Erythroblast (primary cell): ENCODE data around the gene RRM2.
A peak's percentile ranks its signal among the peaks of the same experiment; 100 is the strongest.
"Not testable (repeated sequence)": the region's sequence is repeated elsewhere in the genome, so short reads cannot be mapped to it uniquely, and the experiment has no call there.

Source experiments
- DNase-seq, 2 experiments: peaks; one replicate each; lab custom pipeline; 2025; lab: John Stamatoyannopoulos, UW
- GATA1 ChIP-seq: IDR thresholded peaks from 2 replicates; pipeline ENCODE4 v1.6.1; 2011; ENCODE audit warnings: low read depth, mild to moderate bottlenecking, control low read depth, low read length, moderate library complexity
- POLR2A ChIP-seq: IDR thresholded peaks from 2 replicates; pipeline ENCODE4 v1.6.1; 2011; ENCODE audit warnings: mild to moderate bottlenecking, low read length

Gene RRM2

GRCh38 chr2:10083692-10084211, 38.8 kb upstream of the RRM2 start:
- TF ChIP-seq POLR2A (no peak), GATA1 (no peak)
- DNase-seq: no peak

DNA sequence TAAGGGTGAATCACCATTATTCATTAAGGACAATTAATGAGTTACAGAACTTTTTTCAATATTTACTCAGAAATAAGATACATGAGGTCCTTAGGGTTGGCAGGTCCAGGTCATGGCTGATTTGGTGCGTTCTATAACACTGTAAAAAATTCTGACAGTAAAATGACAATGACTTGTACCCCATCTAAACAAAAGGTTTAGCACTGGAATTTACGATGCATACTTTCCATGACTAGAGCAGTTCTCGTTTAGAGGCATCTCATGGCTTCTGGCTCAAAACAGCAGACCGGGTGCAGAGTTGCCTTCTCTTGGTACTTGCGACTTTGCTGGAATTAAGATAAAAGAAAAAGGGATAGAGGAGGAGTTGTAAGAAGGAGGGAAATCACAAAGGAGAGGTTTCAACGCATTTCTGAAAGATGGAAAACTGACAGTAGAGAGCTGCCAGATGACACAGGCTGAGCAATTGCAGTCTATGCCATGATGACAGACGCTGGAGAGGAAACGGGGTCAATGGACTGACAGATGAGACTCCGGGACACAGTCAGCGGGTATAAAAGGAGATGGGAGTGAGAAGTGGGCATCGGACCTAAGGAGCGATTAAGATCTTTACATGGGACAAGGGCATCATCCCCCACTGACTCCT, 38.2 kb upstream of the RRM2 start:
- TF ChIP-seq GATA1 (no peak), POLR2A (no peak)
- DNase-seq: no peak

DNA sequence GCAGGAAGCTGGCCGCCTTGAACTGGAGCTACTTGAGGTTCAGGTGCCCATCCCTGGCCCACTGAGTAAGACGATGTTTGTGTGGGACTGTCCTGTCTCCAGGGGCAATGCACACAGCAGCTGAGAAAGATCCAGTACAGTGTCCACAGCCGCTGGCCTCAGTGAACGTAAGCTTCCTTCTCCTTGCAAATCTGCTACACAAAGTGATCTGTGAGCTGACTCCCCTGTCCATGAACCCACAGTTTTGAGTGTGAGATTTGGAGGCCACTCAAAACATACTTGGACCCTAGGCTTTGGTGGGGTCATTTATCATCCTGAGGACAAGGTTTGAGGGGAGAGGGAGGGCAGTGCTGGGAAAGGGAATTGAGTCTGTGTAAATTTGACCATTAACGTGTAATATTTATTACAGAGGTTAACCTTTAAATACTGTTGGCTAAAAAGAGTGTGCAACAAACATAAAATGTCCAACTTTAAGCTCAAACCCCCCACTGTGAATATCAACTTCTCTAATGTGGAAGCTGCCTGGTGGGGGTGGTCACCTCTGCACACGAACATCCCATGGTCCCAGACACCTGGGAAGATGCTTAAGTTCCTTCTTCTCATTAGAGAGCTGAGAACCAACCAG, 37.4 kb upstream of the RRM2 start:
- no peak for DNase-seq
- TF ChIP-seq POLR2A (no peak), GATA1 (no peak)

DNA sequence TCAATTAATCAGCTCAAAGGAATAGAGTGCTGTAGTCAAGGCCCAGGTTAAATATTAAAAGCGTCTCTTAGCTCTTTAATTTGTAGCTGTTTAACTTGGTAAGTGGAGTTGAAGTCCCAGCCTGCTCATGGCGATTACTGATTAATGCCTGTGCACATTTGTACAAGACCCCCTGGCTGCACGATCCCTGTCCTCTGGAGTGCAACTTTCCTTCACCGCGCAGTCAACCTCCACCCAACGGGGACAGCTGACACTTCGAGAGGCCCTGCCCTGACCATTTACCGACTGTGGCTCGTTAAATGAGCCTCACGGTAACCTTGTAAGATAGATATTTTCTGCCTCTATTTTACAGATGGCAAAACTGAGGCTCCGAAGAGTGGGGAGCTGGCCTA, 36.9 kb upstream of the RRM2 start:
- DNase-seq: no peak
- TF ChIP-seq GATA1 (no peak), POLR2A (no peak)

GRCh38 chr2:10086950-10087349, 35.6 kb upstream of the RRM2 start:
- no peak for TF ChIP-seq GATA1
- no peak for TF ChIP-seq POLR2A
- DNase-seq: no peak

DNA sequence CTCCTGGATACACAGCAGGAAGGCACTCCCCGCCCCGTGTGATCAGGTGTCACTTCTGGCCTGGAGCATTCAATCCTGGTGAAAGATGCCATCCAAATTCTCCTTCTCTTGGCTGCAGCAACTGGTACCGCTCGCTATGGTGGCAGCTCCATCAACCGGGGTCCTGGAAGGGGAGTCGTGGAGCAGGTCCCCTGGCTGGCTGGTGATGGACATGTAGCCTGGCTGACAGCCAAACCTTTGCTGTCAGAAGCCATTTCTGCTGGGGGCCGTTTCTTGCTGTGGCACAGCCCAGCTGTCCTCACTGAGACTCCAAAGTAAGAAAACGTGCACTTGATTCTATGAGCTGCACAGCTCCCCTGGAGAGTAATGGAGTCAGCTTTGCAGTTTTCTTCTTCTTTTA, 35.2 kb upstream of the RRM2 start:
- TF ChIP-seq GATA1: no peak
- no peak for TF ChIP-seq POLR2A
- DNase-seq: no peak

- TF ChIP-seq POLR2A: no peak
- TF ChIP-seq GATA1: no peak
- DNase-seq: no peak
Observed at GRCh38 chr2:10089565-10090190, 32.9 kb upstream of the RRM2 start.

GRCh38 chr2:10091182-10091888, 31.2 kb upstream of the RRM2 start:
- DNase-seq: no peak

DNA sequence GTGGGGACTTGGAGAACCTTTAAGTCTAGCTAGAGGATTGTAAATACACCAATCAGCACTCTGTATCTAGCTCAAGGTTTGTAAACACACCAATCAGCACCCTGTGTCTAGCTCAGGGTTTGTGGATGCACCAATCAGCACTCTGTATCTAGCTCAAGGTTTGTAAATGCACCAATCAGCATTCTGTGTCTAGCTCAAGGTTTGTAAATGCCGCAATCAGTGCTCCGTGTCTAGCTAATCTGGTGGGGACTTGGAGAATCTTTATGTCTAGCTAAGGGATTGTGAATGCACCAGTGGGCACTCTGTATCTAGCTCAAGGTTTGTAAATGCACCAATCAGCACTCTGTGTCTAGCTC, 30.7 kb upstream of the RRM2 start:
- not testable (repeated sequence) for DNase-seq

More at GRCh38 chr2:10091182-10091888, 31.2 kb upstream of the RRM2 start:
- no peak for TF ChIP-seq GATA1
- TF ChIP-seq POLR2A: no peak

DNA sequence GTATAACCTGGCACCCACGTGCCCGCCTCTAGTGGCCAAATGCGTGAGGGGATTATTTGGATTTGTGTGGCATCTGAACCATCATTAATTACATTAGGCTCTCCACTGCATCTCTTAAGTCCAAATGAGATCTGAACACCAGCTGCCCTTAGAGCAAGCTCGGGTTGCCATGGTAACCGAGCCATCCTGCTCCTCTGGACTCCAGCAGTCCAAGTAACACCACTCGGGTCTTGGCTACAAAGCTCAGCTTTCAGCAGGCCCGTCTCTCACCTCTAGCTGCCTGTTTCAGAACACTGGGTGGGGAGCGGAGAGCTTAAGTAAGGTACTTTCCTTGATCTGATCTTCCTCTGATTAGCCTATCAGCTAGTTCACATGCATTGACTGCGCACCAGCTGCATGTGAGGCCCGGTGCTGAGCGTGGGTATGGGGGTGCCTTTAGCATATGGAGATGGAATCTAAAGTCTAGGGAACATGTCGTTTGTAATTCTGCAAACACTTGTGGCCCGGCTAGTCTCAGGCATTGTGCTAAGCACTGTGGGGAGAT, 28.2 kb upstream of the RRM2 start:
- DNase-seq: no peak

GRCh38 chr2:10095175-10095574, 27.4 kb upstream of the RRM2 start:
- TF ChIP-seq GATA1 (no peak), POLR2A (no peak)
- no peak for DNase-seq

More for the DNA sequence above, 28.2 kb upstream of the RRM2 start:
- TF ChIP-seq POLR2A (no peak), GATA1 (no peak)

- no peak for DNase-seq
- TF ChIP-seq POLR2A: no peak
- TF ChIP-seq GATA1: no peak
Observed at GRCh38 chr2:10096641-10097040, 25.9 kb upstream of the RRM2 start.

GRCh38 chr2:10097352-10098148, 25.0 kb upstream of the RRM2 start:
- TF ChIP-seq GATA1 (no peak), POLR2A (no peak)
- DNase-seq: peak; percentile 26 to 59
